Transverse colon (tissue), 4 donors: ENCODE measurements around the gene ZPLD1.

Experiments used
- CTCF ChIP-seq, 5 experiments: fragments of 200-600 bp in 3 of 5; fragments of 450-650 bp in 2 of 5; sonication (generic) in 3 of 5; IDR thresholded peaks; 1 replicate in 2 of 5; 2 replicates in 3 of 5; pipeline ENCODE4 v1.5.1; 2016 to 2017; ENCODE audit warnings: antibody characterized with exemption in 5 of 5, inconsistent platforms in 3 of 5, mild to moderate bottlenecking in 2 of 5, moderate library complexity in 1 of 5
- POLR2A ChIP-seq: fragments of 450-650 bp; IDR thresholded peaks from one replicate; pipeline ENCODE4 v1.6.1; 2016; ENCODE audit warnings: antibody characterized with exemption, mild to moderate bottlenecking, moderate library complexity
- POLR2AphosphoS5 ChIP-seq, 3 donors: sonication (generic); formaldehyde crosslinking; IDR thresholded peaks; one replicate each; pipeline ENCODE4 v1.6.1; 2016; ENCODE audit warnings: antibody characterized with exemption in 3 of 3

DNA sequence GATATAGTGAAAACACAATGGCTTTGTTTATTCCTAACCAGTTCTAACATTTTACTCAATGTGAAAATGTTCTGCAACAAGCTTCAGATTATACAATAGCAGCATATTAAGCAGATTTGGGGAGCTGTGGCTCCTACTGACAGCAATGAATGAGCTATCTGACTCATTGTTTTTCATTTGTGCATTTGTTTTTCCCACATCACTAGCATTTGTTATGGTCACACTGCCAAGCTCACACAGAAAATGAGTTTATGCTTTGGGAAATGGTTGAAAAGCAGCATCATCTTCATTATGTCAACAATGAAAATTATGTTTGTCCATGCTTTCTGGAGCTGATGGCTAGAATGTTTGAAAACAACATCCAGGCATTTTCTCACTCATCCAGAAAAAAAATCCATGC is 53.5 kb downstream of the ZPLD1 start:
- TF ChIP-seq CTCF (IDR thresholded peaks at IDR 0.05) (no peak), POLR2AphosphoS5 (IDR thresholded peaks at IDR 0.05) (no peak), POLR2A (no peak)
